Thoracic aorta (tissue), 2 donors: ENCODE measurements around the gene NEDD4L. TPM values are rescaled to one million over a fixed set of nuclear protein-coding genes. Genes with fewer than 3 reads are reported as not detected.
"Not testable (repeated sequence)": the region's sequence is repeated elsewhere in the genome, so short reads cannot be mapped to it uniquely, and the experiment has no call there.

Source experiments
- ATAC-seq: fragments of 150-250 bp; one replicate; pipeline ENCODE4 v1.8.0; 2017; ENCODE audit warnings: low read depth; ENCODE audit not compliant: insufficient number of reproducible peaks, low FRiP score
- DNase-seq: peaks from one replicate; pipeline ENCODE4 v3.0.0-alpha.2; 2020; ENCODE audit warnings: low spot score
- H3K27ac ChIP-seq, 2 donors: fragments of 200-600 bp; sonication (generic); 1 replicate in 1 of 2; 2 replicates in 1 of 2; pipeline ENCODE4 v1.5.1; 2016; ENCODE audit warnings: mild to moderate bottlenecking in 2 of 2, moderate library complexity in 2 of 2
- H3K27me3 ChIP-seq: fragments of 200-600 bp; sonication (generic); replicated peaks from 2 replicates; pipeline ENCODE4 v1.6.0; 2016; ENCODE audit warnings: mild to moderate bottlenecking; ENCODE audit not compliant: insufficient read depth
- H3K36me3 ChIP-seq: fragments of 200-600 bp; sonication (generic); one replicate; pipeline ENCODE4 v1.5.1; 2016
- H3K4me1 ChIP-seq, 2 donors: fragments of 200-600 bp; sonication (generic); 1 replicate in 1 of 2; 2 replicates in 1 of 2; pipeline versions ENCODE4 v1.5.1 to v1.6.0; 2016; ENCODE audit warnings: low read depth in 2 of 2, mild to moderate bottlenecking in 1 of 2; ENCODE audit not compliant: control insufficient read depth in 1 of 2
- H3K4me3 ChIP-seq: fragments of 200-600 bp; sonication (generic); 2 replicates; pipeline ENCODE4 v1.5.1; 2016; ENCODE audit warnings: mild to moderate bottlenecking
- H3K9me3 ChIP-seq: fragments of 200-600 bp; sonication (generic); 2 replicates; pipeline ENCODE4 v1.5.1; 2016
- total RNA-seq, 2 donors: library from RNA; depleted of rRNA; stranded (reverse); fragments of >200 nt; gene quantifications; one replicate each; pipeline versions ENCODE4 v1.1.0 to v1.2.3, GENCODE V29; 2016
- TF ChIP-seq, protein P1 (sequence below): fragments of 200-600 bp; sonication (generic); IDR thresholded peaks from one replicate; pipeline ENCODE4 v1.5.1; 2019; ENCODE audit warnings: antibody characterized with exemption

NEDD4L gene
- total RNA-seq, 2 donors from 2014 or later: 13.9 to 22.9 TPM

DNA sequence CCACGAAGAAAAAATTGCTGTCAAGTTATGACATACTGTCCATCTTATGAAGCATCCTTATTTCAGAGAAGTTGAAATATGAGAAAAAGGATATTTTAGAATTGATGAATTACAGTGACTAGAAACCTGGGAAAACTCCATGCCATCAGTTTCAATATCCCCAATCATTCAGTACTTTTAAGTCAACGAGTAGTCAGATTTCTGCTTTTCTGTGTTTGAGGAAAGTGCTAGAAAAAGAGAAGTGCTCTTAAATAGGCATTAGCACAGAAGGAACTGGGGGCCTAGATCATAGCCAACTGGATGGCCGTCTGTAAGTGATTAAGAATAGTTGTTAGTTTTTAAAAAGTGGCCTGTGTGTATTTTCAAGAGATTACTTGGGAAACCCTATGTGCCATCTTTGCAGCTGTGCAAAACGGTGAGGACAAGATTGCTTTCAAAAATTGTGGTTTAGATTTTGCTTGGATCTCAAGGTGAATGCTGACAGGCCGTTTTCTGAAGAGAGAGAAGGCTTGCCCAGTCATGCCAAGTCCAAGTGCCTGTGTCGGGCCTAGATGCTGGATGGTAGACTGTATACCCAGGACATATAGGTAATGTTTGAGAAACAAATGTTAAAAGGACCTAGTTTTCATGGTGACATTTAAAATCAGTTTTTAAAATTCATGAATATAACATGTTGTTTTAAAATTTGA, 5.1 kb downstream of the NEDD4L start:
- Histone ChIP-seq H3K4me1 (peaks cover 12 to 31% of the 10 kb centered on the region in 2 donors), H3K9me3 (no peaks in the 10 kb centered on the region), H3K27ac (no peak overlapping the region), H3K27me3 (no peaks in the 10 kb centered on the region), H3K4me3 (no peak overlapping the region), H3K36me3 (no peaks in the 10 kb centered on the region)
- TF ChIP-seq, protein P1, sequence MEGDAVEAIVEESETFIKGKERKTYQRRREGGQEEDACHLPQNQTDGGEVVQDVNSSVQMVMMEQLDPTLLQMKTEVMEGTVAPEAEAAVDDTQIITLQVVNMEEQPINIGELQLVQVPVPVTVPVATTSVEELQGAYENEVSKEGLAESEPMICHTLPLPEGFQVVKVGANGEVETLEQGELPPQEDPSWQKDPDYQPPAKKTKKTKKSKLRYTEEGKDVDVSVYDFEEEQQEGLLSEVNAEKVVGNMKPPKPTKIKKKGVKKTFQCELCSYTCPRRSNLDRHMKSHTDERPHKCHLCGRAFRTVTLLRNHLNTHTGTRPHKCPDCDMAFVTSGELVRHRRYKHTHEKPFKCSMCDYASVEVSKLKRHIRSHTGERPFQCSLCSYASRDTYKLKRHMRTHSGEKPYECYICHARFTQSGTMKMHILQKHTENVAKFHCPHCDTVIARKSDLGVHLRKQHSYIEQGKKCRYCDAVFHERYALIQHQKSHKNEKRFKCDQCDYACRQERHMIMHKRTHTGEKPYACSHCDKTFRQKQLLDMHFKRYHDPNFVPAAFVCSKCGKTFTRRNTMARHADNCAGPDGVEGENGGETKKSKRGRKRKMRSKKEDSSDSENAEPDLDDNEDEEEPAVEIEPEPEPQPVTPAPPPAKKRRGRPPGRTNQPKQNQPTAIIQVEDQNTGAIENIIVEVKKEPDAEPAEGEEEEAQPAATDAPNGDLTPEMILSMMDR: no peak
- ATAC-seq (no peak), DNase-seq (no peak)

DNA sequence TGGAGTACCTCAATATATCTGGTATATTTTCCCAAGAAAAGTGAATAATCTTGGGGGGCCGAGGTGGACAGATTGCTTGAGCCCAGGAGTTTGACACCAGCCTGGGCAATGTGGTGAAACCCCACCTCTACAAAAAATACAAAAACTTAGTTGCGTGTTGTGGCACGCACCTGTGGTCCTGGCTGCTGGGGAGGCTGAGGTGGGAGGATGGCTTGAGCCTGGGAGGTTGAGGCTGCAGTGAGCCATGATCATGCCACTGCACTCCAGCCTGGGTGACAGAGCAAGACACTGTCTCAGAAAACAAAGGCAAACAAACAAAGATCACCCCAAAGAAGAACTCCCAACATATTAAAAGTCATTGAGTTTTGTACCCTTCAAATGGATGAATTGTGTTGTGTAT, 6.9 kb downstream of the NEDD4L start:
- peaks cover 12 to 29% of the 10 kb centered on the region in 2 donors for H3K4me1 ChIP-seq
- DNase-seq, ATAC-seq, H3K9me3 ChIP-seq, H3K27me3 ChIP-seq, H3K36me3 ChIP-seq, H3K27ac ChIP-seq, H3K4me3 ChIP-seq: not testable (repeated sequence)

DNA sequence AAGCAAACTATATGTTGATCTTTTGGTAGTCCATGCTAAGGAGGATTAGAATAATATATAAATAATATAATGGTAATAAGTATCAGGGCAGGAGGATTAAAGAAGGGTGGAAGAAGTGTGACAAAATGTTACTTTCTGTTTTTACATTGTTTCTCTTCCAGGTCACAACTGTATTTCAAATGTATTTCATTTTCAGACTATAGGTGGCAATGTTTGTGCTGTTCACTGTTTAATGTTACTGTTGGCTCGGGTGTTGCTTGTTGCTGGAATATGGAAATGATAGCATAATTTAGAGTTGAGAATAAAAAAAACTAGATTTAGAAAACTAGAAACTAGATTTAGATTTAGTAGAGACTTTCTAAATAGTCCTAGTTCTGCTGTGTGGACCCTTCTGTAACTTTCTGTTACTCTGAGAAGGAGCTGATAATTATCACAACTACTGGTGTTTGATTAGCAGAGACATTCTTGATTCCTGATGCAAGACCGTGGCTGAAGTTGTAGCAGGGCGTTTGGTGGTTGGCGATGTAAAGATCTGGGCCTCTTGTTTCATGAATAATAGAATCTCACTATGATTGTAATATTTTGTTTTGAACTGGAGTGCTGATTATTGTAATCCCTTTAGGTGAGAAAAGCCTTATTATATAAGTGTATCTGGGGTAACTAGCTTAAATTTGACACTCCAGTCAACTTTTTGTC, 7.9 kb downstream of the NEDD4L start:
- DNase-seq (no peak), ATAC-seq (no peak)
- Histone ChIP-seq H3K4me1 (peaks cover 4 to 21% of the 10 kb centered on the region in 2 donors), H3K27me3 (no peaks in the 10 kb centered on the region), H3K9me3 (no peaks in the 10 kb centered on the region), H3K36me3 (no peaks in the 10 kb centered on the region), H3K4me3 (no peak overlapping the region), H3K27ac (no peak overlapping the region)
- TF ChIP-seq, protein P1: no peak

DNA sequence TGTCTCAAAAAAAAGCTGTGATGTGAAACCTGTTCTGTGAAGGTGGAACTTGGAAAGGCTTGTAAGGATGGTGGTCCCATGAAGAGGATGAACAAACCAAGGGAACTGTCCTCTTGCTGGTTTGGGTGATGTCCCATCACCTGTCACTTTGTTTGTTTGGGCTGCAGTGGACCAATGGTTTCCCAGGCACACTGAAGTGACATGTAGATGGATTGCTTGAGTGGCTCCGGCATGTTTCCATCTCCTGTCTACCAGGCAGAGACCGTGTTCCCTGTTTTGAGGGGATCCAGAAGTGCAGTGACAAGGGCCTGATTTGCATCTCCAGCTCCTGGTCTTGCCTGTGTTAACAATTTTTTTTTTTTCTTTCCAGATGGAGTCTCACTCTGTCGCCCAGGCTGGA, 8.9 kb downstream of the NEDD4L start:
- Histone ChIP-seq H3K4me1 (peaks cover 0 to 10% of the 10 kb centered on the region in 2 donors), H3K36me3 (no peaks in the 10 kb centered on the region), H3K4me3 (no peak overlapping the region), H3K27me3 (no peaks in the 10 kb centered on the region), H3K27ac (no peak overlapping the region), H3K9me3 (no peaks in the 10 kb centered on the region)
- TF ChIP-seq, protein P1: no peak
- ATAC-seq: no peak
- no peak for DNase-seq

DNA sequence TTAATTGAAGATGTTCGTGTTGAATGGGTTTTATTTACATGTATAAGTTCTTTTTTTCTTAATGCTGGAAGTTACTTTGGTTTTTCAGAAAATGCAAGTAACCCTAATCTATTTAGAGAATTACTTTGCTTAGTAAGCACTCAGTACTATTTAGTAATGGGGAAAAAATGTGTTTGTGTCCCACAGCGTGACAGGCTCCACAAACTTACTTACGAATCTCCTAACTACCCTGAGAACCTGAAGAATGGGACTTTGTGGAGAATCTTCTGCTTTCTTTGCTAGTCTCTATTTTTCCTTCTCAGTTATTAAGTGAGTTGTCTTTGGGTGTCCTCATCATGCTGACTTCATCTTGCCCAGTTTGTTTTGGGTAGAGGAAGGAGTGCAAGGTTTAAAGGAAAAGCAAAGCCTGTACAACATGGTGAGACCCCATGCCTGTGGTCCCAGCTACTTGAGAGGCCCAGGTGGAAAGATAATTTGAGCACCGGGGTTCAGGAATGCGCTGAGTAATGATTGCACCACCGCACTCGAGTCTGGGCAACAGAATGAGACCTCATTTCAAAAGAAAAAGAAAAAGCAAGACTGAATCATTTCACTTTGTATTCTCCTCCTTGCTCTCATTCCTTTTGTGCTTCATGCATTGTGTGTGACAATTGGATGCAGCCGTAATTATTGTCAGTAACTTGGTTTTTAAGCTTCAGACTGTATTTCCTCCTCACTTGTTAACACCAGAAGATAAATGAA, 10.2 kb downstream of the NEDD4L start:
- peaks cover 0 to 8% of the 10 kb centered on the region in 2 donors for H3K4me1 ChIP-seq
- no peak for DNase-seq
- peak overlapping the region; percentile 35 for H3K4me3 ChIP-seq
- no peaks in the 10 kb centered on the region for H3K36me3 ChIP-seq
- ATAC-seq: peak; percentile 44
- no peak overlapping the region for H3K27ac ChIP-seq
- H3K9me3 ChIP-seq: no peaks in the 10 kb centered on the region
- TF ChIP-seq, protein P1: no peak
- H3K27me3 ChIP-seq: no peaks in the 10 kb centered on the region
